ENCODE data around the gene TMEM178B.
A peak's percentile ranks its signal among the peaks of the same experiment; 100 is the strongest.

The TMEM178B gene

GRCh38 chr7:141225916-141226618 lies 152.2 kb downstream of the TMEM178B start:
- DNase-seq: no peak

DNA sequence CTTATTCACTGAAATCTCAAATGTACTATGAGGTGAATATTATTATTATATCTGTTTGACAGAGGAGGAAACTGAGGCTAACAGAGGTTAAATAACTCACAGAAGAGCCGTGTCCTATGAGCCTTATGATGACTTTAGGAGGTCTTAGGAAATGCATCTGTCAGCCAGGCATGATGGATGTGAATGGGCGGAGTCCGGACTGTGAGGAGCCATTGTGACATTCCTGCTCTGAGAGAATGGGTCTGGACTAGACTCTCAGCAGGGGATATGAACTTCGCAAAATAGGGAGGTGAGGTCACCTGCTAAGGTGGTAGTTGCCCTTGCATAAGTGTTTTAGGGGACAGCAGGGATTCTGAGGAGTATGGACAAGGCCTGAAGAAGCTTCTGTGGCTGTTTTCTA lies 153.6 kb downstream of the TMEM178B start:
- DNase-seq: peak; percentile 8

GRCh38 chr7:141228482-141228881 lies 154.6 kb downstream of the TMEM178B start:
- DNase-seq: no peak

- DNase-seq: peak; percentile 41
Measured at GRCh38 chr7:141231018-141231792, 157.3 kb downstream of the TMEM178B start.

DNA sequence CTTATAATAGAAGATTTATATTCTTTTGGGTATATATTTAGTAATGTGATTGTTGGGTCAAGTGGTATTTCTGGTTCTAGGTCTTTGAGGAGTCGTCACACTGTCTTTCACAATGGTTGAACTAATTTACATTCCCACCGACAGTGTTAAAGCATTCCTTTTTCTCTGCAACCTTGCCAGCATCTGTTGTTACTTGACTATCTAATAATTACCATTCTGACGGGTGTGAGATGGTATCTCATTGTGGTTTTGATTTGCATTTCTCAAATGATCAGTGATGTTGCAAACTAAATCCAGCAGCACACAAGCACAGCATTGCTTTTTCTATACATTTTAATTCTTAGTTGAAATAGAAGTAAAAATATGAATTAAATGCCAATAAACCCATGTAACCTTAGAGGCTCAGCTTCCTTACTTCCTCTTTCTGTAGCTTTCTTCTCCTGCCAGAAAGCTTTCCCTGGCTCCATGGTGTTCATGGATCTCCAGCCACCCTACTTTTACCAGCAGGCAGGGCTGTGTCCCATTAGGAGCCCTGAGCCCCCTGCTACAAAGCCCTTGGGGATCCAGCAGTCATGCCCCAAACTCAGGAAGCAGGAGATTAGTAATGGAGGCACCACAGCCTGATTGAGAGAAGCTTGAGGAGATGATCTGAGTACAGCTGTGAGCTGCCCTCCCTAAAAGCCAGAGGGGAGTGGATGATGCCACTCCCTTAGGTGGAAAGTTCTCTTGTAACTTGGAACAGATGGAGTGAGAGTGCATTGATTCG lies 158.6 kb downstream of the TMEM178B start:
- DNase-seq: no peak

- no peak for DNase-seq
Measured at GRCh38 chr7:141234335-141235105, 160.7 kb downstream of the TMEM178B start.

- DNase-seq: no peak
Measured at GRCh38 chr7:141235656-141236055, 161.8 kb downstream of the TMEM178B start.

DNA sequence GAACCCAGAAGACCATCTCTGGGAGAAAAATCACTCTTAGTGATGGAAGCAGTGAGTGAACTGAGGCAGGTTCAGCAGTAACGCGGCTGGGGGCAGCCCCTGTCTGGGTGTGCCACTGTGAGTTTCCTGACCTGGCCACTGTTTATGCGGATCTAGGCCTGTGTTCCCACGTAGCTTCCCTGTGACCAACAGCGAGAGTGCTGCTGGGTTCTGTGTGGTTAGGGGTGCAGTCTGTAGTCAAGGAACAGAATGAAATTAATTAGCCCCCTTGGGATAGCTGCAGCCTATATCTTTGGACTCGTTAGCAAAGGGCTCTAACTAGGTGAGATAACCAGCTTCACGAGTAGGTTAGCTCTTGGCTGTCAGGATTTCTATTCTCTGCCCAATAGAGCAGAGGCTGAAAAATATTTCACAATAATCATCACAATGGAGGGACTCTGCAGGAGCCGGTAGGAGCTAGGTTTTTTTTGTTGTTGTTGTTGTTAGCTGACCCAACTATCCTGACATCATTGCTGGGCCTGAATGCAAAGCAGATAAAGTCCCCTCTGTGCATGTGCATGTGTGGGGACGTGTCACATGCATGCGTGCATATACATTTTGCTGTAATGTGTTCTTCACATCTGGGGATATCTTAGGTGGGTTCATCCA lies 164.9 kb downstream of the TMEM178B start:
- DNase-seq: no peak

GRCh38 chr7:141239661-141240060 lies 165.8 kb downstream of the TMEM178B start:
- DNase-seq: no peak

DNA sequence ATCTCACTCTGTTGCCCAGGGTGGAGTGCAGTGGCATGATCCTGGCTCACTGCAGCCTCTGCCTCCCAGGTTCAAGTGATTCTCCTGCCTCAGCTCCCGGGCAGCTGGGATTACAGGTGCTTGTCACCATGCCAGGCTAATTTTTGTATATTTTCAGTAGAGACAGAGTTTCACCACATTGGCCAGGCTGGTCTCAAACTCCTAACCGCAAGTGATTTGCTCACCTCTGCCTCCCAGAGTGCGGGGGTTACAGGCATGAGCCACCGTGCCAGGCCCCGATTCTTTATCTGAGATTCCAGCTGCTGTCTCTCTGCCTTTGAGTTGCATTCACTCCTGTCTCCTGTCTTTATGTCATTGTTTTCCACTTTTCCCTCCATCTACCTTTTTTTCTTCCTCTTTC lies 168.7 kb downstream of the TMEM178B start:
- DNase-seq: no peak

DNA sequence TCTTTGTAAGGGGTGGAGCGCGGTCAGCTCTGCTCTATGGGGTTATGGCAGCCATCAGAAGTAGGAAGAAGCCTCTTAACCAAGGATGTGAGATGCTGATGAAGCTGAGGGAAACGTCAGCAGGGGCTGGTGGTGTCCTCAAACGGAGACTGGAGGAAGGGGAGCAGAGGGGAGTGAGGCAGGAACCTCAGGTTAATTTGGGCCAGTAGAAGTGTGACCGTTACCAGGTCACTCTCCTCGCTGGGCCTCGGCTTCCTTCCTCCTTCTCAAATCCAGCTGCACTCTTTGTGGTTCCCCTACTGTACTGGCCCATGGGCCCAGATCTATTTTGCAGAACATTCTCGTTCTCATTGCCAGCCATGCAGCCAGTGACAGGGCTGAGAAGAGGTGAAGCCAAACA lies 169.5 kb downstream of the TMEM178B start:
- DNase-seq: no peak

DNA sequence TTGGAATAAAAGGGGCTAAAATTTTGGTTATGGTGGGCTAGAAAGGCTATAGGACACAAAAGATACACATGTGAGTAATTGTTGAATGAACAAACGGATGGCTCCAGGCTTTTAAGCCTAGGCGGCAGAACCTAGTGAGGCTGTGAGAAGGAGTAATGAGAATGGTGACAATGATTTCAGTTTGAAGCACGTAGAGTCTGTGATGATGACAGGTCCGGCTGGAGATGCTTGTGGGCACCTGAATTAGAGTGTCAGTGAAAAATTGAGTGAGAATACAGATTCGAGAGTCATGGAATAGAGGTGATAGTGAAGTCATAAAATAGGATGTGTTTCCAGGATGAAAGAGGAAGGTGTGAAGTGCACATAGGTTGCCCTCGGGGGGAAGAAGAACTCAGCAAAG lies 170.6 kb downstream of the TMEM178B start:
- no peak for DNase-seq

- DNase-seq: no peak
Measured at GRCh38 chr7:141246426-141246825, 172.6 kb downstream of the TMEM178B start.

GRCh38 chr7:141251180-141251579 lies 177.3 kb downstream of the TMEM178B start:
- DNase-seq: no peak

DNA sequence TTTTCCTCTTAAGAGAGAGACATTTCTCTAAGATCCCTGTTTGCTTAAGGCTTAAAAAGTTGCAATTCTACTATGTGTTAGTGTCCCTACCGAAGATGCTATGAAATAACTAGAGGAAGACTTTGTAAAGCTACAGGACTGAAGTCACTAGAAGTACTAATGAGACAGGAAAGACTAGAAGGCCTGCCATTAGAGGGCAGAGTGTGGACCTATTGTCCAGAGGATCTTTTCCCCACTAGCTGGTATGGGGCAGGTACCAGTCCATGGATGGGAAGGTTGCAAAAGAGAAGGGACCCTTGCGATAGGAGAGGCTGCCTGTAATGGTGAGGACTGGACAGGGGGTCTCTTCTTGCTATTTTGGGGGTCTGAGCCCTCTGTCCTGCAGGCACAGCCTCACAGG lies 178.1 kb downstream of the TMEM178B start:
- DNase-seq: peak; percentile 3

GRCh38 chr7:141257597-141257996 lies 183.7 kb downstream of the TMEM178B start:
- DNase-seq: no peak

GRCh38 chr7:141258559-141258958 lies 184.7 kb downstream of the TMEM178B start:
- DNase-seq: no peak

GRCh38 chr7:141262101-141263090 lies 188.5 kb downstream of the TMEM178B start:
- DNase-seq: no peak

- DNase-seq: no peak
Measured at GRCh38 chr7:141263508-141263907, 189.6 kb downstream of the TMEM178B start.

DNA sequence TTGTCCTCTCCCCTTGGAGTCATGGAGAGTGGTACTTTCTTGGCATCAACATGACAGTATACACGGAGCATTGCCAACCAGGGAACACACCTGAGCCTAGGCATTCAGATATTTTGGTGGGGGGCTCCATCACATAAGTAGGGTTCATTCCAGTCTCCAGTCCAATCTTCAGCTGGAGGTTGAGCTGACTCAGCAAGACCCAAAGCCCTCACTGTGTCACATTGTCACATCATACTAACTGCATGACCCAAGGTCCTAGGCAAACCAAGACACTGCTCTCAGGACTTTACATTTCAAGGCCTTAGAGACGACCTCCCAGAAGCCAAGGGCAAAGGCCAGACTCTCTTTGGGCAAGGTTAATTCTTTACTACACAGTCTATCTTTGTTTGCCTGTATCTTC lies 190.1 kb downstream of the TMEM178B start:
- no peak for DNase-seq

GRCh38 chr7:141264511-141264910 lies 190.6 kb downstream of the TMEM178B start:
- no peak for DNase-seq
